HG03175 (cell line): ENCODE measurements around the gene ZBTB46.
"Not testable (repeated sequence)": the region's sequence is repeated elsewhere in the genome, so short reads cannot be mapped to it uniquely, and the experiment has no call there.

Experiments
- ATAC-seq: cut with Tn5 transposase; IDR thresholded peaks from one replicate; pipeline ENCODE4 v1.9.1; 2021; ENCODE audit warnings: mild to moderate bottlenecking, moderate library complexity; ENCODE audit not compliant: unreplicated experiment

The ZBTB46 gene

DNA sequence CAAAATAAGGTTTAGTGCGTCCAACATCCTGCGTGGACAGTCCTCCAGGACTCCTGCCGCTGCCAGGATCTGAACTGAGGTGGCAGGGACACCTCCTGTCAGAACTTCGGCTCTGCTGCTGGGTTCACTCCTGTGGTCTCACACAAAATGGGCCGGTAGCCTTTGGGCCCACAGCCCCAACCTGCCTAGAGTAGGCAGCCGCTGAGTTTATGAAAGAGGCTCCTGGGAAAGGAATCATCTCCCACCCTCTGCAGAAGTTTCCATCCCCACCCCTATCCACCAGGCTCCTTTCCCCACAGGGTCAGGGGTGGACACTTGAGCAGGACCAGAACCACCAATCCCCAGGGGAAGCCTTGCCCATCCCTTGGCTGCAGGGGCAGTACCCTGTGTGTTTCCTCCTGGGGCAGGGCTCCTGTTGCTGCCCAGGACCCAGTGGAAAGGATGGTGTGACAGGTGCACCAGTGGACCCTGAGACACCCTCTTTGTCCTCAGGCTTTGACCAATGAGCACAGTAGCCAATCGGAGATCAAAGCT is 28.2 kb upstream of the ZBTB46 start:
- ATAC-seq: no peak

DNA sequence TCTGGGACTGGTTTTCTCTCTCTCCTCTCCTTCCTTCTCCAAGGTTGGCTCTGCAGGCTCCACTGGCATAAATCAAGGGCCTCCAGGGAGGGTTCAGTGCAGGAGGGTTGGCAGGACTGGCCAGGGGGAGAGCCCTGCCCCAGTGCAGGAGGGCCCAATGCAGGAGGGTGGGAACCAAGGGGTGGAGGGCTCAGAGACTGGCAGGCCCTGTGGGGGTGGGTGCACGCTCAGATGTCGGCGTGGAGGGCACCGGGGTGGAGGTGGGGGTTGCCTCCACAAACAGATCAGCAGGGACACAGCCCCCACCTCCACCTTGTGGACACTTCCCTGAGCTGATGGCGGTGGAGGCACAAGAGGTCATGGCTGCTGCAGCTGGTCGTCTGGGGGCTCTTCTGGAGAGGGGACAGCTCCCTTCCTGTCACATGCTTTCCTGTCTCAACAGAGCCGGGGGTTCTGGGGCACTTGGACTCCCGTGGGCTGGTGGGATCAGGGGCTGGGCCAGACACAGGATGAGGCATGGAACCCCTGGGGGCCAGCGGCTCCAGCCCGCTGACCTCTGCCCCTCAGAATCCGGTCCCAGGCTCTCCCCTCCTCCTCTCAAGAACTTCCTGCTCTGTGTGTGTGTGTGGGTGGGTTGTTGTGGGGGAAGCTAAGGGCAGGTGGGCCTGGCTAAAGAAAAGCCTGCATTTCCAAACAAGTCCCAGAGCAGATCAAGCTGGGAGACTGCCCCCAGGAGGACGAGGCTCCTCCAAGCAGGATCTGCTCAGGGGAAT is 27.5 kb upstream of the ZBTB46 start:
- no peak for ATAC-seq

DNA sequence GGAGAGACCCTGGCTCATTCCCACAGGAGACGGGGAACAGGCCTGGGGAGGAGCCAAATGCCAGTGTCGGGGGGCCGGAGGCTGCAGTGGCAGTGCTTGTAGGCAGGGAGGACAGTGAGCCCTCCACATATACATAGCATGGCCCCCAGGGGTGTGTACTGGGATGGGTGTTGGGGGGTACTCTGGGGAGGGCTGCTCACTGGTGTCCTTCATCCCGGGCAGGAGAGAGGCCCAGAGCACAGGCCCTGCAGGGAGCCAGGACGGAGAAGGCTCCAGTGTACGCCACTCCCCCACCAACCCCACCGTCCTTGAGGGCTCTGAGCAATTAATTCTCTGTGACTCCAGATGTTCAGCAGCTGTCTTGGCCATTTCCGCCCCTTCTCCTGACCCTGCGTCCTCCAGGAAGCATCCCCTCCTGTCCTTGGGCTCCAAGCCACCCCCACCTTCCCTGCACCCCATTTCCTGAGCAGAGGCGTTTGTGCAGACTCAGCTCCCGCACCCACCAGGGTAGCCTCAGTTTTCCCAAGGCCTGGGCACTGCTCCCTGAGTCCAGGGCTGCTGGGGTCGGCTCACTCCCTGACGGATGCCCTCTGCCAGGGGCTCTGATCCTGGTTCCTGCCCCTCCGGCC is 26.8 kb upstream of the ZBTB46 start:
- no peak for ATAC-seq

DNA sequence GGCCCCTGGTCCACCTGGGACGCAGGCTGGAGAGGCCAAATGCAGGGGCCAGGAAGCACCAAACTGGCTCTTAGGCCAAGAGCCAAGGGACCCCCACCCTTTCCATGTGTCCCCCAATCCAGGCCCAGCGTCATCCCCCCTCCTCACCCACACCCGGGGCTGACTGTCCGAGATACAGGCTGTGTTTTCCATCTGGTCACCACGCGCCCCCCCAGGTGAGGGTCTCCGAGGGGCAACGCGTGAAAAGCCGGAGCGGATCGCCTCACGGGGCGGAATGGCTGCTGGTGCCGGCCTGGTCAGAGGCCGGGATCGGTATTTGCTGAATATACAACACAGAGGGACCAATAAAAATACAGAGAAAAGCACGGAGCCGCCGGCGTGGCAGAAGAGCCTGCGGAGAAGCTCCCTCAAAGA is 25.0 kb upstream of the ZBTB46 start:
- ATAC-seq: no peak

DNA sequence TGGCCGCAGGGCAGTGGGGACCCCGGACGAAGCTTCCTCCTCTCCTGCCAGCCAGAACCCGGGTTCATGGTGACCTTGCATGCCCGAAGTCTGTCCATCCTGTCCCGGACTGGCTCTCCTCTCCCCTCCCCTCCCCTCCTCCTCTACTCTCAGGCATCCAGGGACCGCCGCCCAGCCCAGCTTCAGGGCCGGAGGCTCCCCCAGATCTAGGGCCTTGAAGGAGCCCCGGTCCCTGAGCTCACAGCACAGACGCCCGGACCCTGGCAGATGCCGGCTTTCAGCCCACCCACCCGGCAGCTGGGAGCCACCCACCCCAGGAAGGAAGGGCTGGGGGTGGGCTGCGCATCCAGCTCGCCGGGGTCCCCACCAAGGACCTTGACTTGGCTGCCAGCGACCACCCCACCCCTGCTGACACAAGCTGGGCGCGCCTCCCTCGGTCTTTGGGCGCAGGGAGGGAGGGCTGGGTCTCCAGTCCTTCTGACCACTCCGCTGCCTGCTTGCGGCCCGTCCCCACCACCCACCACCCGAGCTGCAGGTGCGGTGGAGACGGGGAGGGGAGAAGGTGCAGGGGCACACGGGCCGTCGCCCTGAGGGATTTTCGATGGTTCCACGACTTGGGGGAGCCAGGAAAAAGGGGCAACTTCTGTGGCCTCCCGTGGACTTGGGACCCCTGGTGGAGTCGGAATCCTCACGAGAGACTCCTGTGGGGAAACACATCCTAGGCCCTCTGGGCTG is 24.5 kb upstream of the ZBTB46 start:
- no peak for ATAC-seq

DNA sequence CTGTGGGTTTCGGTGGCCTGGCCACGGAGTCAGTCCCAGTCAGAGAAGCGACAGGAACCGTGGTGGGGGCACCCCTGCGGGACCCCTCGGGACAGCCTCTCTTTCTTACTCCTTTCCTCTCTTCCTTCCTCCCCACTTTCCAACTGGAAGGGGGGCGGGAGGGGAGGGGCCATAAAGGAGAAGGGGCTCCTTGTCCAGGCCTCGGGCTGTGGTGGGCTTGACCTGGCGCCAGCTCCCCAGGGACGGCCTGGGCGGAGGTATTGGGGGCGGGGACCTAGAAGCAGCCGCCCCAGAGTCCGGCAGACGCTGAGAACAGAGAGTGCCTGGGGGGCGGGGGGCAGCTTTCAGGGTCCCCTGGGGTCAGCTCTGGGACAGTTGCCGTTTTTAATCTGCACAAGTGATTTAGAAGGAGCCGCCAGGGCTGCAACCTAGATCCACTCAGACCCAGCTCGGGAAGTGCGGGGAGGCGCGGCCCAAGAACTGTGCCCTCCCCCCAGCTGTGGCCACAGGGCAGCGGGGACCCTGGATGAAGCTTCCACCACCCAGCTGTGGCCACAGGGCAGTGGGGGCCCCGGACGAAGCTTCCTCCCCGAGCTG is 23.8 kb upstream of the ZBTB46 start:
- no peak for ATAC-seq

DNA sequence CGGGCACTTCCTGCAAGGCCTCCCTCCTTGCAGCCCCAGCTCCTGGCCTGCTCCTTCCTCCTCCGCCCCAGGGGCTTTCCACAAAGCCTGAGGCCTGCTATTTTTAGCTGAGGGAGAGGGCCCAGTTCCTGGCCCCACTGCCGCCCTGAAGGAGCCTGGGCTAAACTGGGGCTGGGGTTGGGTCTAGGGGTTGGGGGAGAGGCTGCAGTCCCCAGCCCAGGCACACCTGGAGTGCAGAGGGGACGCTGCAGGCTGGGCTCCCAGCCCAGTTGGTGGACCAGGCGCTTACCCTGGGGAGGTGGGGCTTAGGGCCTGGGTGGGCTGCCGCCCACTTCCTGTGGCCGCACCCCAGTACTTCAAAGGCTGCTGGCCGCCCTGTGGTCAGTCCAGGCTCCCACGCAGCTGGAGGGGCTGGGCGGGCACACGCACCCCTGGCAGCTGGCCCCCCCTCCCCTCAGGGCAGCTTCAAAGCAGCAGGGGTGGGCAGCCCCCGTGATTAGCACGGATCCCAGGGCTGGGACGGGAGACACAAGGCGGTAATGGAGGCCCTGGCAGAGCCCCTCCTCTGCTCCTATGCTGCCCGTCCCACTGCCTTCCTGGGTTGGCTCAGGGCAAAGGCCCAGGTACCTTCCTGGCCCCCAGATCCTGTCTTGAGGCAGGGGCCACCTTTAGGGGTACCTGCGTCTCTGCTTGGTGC is 23.2 kb upstream of the ZBTB46 start:
- ATAC-seq: no peak

DNA sequence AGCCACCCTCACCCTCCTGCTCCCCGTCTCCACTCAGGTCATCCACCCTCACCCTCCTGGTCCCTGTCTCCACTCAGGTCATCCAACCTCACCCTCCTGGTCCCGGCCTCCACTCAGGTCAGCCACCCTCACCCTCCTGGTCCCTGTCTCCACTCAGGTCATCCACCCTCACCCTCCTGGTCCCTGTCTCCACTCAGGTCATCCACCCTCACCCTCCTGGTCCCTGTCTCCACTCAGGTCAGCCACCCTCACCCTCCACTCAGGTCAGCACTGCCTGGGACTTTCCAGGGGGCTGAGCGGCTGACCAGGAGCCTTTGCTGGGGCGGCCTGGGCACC is 22.6 kb upstream of the ZBTB46 start:
- not testable (repeated sequence) for ATAC-seq

DNA sequence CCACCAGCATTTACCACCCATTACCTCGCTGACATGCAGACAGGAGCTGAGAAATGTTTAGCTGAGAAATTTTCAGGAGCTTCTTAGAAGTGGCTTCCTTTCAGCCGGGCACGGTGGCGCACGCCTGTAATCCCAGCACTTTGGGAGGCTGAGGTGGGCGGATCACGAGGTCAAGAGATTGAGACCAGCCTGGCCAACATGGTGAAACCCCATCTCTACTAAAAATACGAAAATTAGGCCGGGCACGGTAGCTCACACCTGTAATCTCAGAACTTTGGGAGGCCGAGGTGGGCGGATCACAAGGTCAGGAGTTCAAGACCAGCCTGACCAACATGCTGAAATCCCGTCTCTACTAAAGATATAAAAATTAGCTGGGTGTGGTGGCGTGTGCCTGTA is 20.5 kb upstream of the ZBTB46 start:
- not testable (repeated sequence) for ATAC-seq

DNA sequence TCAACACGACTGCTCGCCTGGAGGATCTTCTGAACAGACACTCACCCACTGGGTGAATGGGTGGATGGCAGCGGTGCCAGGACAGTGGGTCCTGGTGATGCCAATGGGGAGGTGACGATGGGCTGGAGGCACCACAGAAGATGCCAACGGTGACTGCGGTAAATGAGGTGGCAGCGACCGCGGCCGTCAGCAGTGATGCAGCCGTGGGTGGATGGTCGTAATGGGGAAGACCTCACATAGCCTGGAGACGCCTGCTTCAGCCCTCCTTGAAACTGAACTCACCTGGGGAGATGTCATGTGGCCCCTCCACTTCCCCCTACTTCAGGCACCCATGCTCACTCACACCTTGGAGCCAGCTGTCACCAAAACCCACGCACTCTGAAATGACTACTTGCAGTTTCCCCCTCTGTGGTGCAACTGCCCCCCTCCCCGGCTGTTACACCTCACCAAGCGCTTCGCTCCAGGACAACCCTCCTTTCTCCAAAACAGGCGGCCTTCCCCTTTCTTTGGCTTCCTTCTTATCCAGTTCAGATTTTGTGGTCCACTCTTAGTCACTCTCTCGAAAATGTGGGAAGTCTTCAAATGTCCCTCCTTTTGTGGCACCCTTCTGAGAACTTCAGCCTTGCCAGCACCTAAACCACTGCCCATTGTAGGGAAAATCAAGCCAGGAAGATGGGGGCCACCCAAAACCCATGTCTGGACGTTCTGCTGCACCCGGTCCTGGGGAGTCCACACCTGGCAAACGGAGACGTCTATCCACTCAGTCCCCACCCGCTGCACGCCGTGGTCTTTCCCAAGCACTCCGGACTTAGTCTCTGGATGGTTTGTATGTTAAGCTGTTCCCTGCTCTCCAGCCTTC is 19.9 kb upstream of the ZBTB46 start:
- peak; percentile 68 for ATAC-seq

DNA sequence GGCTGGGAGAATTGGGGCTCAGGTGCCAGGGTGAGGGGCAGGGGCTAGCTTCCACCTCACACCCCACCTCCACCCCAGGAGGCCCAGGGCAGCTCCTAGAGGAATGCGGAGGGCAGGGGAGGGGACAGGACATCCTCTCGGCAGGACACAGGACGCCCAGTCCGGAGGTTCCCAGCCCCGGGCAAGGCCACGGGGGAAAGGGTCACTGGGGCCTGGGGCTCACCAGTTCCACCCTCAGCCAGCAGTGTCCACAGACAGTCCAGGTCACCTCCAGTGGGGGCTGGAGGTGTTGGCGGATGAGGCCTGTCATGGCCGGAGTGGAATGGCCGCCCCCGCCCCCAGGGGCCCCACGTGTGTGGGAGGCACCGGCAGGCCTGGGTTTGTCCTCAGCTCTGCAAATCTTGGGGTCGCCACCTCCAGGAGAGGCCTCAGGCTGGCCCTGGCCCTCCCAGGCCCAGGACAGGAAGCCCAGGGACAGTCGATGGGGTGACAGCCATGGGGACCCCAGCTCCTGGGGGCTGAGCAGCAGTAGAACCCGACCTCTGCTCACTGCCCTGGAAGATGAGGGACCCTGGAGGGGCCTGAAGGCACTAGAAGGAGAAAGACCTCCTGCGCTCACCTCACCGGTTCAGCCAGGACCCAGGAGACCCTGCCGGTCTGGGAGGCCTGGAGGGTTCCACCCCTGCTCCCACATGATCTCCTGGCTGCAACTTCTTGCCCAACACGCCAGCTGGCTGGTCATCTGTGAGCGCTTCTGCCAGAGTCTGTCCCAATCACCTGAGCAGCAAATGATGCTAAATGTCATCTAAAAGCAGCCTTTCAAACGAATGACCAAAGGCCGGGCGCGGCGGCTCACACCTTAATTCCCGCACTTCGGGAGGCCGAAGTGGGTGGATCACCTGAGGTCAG is 17.2 kb upstream of the ZBTB46 start:
- ATAC-seq: no peak

DNA sequence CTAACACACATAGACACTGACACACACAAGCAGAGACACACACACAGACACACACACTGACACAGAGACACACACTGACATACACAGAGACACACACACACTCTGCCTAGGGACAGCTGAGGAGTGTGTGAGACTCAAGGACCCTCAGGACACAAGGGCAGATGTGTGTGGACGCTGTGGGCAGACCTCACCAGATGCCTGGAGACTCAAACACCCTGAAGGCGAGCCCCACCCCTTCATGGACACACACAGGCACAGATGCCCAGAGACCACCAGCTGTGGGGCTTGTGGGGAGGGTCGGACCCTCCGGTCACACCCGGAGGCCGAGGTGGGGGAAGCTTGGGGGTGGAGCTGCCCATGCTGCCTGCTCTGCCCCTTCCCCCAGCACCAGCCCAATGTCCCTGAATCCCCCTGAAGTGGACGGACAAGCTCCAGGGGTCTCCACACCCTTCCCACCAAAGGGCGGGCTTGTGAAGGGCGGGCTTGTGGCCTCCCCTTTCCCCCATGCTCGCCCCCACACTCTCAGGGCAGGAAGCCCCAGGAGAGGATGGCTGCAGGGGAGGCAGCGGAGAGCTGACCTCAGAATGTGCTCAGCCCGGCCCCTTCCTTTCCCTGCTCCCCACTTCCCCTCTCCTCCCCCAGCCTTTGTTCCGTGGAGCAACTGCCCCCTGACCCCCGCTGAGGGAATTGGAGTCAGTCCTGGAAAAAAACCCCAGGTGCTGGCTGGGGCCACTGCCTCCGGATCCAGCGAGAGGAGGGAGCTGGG is 16.4 kb upstream of the ZBTB46 start:
- ATAC-seq: no peak

DNA sequence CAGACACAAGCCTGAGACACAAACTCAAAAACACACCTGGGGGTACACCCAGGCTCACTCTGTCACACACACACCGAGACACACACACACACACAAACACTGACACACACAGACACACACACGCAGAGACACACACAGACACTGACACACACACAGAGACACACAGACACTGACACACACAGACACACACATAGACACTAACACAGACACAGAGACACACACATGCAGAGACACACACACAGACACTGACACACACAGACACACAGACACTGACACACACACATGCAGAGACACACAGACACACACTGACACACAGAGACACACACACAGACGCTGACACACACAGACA is 15.8 kb upstream of the ZBTB46 start:
- no peak for ATAC-seq

DNA sequence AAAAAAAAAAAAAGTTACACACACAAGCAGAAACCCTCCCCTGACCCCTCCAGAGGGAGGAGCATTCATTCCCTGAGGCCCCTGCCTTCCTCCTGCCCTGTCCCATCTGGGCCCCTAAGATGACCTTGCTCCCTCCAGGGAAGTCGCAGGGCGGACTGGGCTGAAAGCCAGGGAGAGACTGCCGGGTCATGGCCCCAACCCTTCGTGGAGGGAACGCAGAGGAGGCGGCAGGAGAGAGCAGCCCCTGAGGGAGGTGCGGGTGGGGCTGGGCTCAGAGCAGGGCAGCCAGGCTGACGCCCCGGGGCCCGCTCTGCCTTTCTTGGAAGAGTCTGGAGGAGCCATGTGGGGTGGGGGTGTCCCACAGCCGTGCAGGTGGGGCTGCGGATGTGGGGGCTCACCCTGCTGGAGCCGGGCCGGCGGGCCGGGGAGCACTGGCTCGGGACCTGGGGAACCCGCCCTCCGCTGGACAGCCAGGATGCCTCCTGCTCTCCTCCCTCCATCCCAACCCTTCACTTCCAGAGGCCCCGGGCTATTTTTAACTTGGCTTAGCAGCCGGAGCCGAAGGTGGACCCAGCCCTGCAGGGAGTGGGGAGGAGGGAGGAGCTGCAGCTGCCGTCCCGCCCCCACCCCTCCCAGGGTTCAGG is 15.2 kb upstream of the ZBTB46 start:
- ATAC-seq: no peak

DNA sequence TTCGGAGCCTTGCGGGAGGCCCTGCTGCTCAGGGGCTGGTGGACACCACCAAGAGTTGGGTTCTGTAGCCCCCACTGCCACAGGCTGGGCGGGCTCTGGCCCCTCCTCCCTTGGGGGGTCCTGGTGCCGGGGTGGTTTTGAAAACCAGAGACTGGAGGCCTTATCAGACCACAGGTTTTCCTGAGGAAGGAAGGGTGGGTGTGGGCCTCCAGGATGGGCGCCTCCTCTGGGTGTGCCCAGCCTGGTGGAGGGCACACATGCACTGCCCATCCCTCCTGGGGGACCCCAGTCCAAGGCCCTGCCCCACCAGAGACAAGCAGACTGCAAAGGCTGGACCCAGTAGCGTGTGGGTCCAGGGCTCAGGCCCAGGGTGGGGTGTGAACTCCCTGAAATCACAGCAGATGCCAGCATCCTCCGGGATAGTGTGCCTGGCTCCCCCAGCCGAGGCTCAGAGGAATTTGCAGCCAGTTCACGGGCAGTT is 13.5 kb upstream of the ZBTB46 start:
- ATAC-seq: no peak

DNA sequence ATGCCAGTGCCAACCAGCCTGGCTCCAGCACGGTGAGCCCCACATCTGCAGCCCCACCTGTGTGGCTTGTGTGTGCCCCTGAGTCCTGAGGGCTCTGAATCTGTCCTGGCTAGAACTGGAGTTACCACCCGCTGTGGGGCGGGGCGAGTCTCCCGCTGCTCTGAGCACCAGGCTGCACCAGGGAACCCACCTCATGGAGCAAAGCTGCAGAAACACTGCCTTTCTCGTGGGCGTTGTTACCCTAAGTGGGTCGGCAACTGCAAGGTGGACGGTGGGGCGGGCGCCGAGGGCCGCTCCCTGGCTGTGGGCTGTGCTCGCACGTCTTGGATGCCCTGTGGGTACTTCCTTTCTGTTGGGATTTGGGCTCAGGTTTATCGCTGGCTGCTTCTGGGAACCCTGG is 12.7 kb upstream of the ZBTB46 start:
- no peak for ATAC-seq

DNA sequence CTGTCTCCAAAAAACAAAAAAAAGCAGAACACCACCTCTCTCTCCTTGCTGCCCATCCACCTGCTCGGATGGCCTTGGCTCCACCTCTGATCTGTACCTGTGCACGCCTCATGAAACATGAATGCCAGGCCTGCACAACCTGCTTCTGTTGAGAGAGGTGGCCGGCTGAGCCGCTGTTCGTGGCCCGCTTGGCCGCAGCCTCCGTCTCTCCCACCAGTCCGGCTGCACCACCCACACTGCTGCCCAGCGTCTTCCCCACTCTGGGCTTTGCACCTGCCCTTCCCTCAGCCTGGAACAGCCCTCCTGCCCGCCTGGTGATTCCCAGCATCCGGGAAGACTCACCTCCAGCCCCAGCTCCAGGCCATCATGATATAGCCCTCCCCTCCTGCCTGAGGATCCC is 12.2 kb upstream of the ZBTB46 start:
- ATAC-seq: no peak

DNA sequence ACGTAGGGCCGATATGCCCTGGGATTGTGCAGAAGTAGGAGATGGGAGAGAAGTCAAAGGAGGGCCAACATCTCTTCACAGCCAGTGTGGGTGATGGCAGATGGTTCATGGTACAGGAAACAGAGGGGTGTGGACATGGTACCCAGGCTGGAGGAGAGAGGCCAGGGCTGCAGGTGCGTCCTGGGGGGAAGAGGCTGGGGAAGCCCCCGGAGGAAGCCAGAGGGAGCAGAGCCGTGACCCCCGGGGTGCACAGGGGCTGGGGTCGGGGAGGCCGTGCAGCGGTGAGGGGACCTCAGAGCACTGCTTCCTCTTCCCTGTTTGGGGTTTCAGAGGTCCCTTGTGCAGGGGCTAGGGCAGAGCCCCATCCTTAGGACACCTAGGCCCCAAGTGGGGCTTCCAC is 11.2 kb upstream of the ZBTB46 start:
- ATAC-seq: no peak
